HCT116 (cell line): ENCODE results near the gene TCF7. TPM values are rescaled to one million over a fixed set of nuclear protein-coding genes. Genes with fewer than 3 reads are reported as not detected.

Experiments
- ATAC-seq: fragments of 200-7000 bp; cut with Tn5 transposase; 2 replicates; pipeline ENCODE4 v1.9.1; 2020; ENCODE audit warnings: mild to moderate bottlenecking, moderate library complexity
- BruUV-seq: library from RNA; stranded (reverse); fragments of 400-500 nt; replicated peaks from 2 replicates; lab custom pipeline; 2021; lab: Mats Ljungman, UMichigan
- CTCF ChIA-PET: fragments of 300-600 bp; sonication (Branson Sonifier 250); formaldehyde crosslinking; loops from one replicate; lab custom pipeline; 2021; ENCODE audit warnings: antibody characterized with exemption; lab: Charles Lee
- POLR2A ChIA-PET: fragments of 300-600, 350-600 bp; sonication (Branson Sonifier 250); formaldehyde crosslinking; loops from one replicate; lab custom pipeline; 2021; ENCODE audit warnings: antibody characterized with exemption; lab: Charles Lee
- RAD21 ChIA-PET, 2 experiments: fragments of 300-600 bp; sonication (Branson Sonifier 250); formaldehyde crosslinking; loops; one replicate each; lab custom pipeline; 2023; ENCODE audit warnings: low total read pairs in 2 of 2; ENCODE audit not compliant: uncharacterized antibody in 2 of 2, unreplicated experiment in 2 of 2, low non-redundant PET in 1 of 2; lab: Charles Lee
- DNase-seq: peaks from one replicate; pipeline ENCODE4 v3.0.0-alpha.2; 2010; ENCODE audit warnings: low read depth, low spot score
- H2AFZ ChIP-seq: fragments of 200-600 bp; shearing (Covaris generic), sonication (generic); 2 replicates; pipeline ENCODE4 v1.6.1; 2017; ENCODE audit warnings: low read depth, mixed run types, mixed read lengths, antibody characterized with exemption, low read length; ENCODE audit not compliant: poor library complexity, severe bottlenecking
- H3K27ac ChIP-seq: 2 replicates; pipeline ENCODE4 v1.5.1; 2012; ENCODE audit warnings: low read depth, low read length
- H3K27me3 ChIP-seq: fragments of 200-600 bp; sonication (generic); 2 replicates; pipeline ENCODE4 v1.6.1; 2016; ENCODE audit warnings: mixed run types, low read length, mixed read lengths; ENCODE audit not compliant: insufficient read depth
- H3K36me3 ChIP-seq, 2 experiments: fragments of 200-500 bp in 1 of 2; fragments of 200-600 bp in 1 of 2; sonication (Bioruptor generic) in 1 of 2; sonication (generic) in 1 of 2; 2 replicates each; pipeline versions ENCODE4 v1.5.1 to v1.6.1; 2014 to 2016; ENCODE audit warnings: low read length in 2 of 2, inconsistent platforms in 1 of 2, mixed read lengths in 1 of 2, mixed run types in 1 of 2; ENCODE audit not compliant: insufficient read depth in 2 of 2, control insufficient read depth in 1 of 2
- H3K4me1 ChIP-seq, 2 experiments: fragments of 200-600 bp in 1 of 2; sonication (generic) in 1 of 2; 2 replicates each; pipeline versions ENCODE4 v1.5.1 to v1.6.1; 2012 to 2017; ENCODE audit warnings: low read length in 2 of 2, inconsistent platforms in 1 of 2, mild to moderate bottlenecking in 1 of 2, mixed read lengths in 1 of 2, mixed run types in 1 of 2, moderate library complexity in 1 of 2; ENCODE audit not compliant: insufficient read depth in 2 of 2, control insufficient read depth in 1 of 2
- H3K4me2 ChIP-seq: fragments of 200-600 bp; sonication (generic); 2 replicates; pipeline ENCODE4 v1.6.1; 2017; ENCODE audit warnings: mixed run types, low read length, mixed read lengths
- H3K4me3 ChIP-seq, 2 experiments: fragments of 200-600 bp in 1 of 2; sonication (generic) in 1 of 2; replicated peaks in 1 of 2; 2 replicates each; pipeline ENCODE4 v1.5.1; 2011 to 2016; ENCODE audit warnings: low read length in 2 of 2, control low read depth in 1 of 2, low read depth in 1 of 2, mild to moderate bottlenecking in 1 of 2, mixed read lengths in 1 of 2, mixed run types in 1 of 2
- H3K79me2 ChIP-seq: fragments of 200-600 bp; sonication (generic); 2 replicates; pipeline ENCODE4 v1.6.1; 2017; ENCODE audit warnings: mild to moderate bottlenecking, mixed run types, low read length, moderate library complexity, mixed read lengths; ENCODE audit not compliant: insufficient read depth
- H3K9ac ChIP-seq: fragments of 200-600 bp; sonication (generic); 2 replicates; pipeline ENCODE4 v1.6.1; 2016; ENCODE audit warnings: low read length, mixed read lengths
- H3K9me2 ChIP-seq: fragments of 200-600 bp; sonication (generic), shearing (Covaris generic); 2 replicates; pipeline ENCODE4 v1.6.1; 2017; ENCODE audit warnings: mixed run types, mild to moderate bottlenecking, moderate library complexity; ENCODE audit not compliant: insufficient read depth
- H3K9me3 ChIP-seq, 2 experiments: fragments of 200-500 bp in 1 of 2; fragments of 200-600 bp in 1 of 2; sonication (Bioruptor generic) in 1 of 2; sonication (generic) in 1 of 2; 2 replicates each; pipeline ENCODE4 v1.6.1; 2014 to 2017; ENCODE audit warnings: low read length in 2 of 2, mixed read lengths in 2 of 2, inconsistent platforms in 1 of 2, low read depth in 1 of 2, mild to moderate bottlenecking in 1 of 2, mixed run types in 1 of 2, moderate library complexity in 1 of 2; ENCODE audit not compliant: control insufficient read depth in 1 of 2, insufficient read depth in 1 of 2
- H4K20me1 ChIP-seq: fragments of 200-600 bp; sonication (generic), shearing (Covaris generic); 2 replicates; pipeline ENCODE4 v1.6.1; 2017; ENCODE audit warnings: mixed run types, mild to moderate bottlenecking, moderate library complexity; ENCODE audit not compliant: insufficient read depth
- CBX3 ChIP-seq: IDR thresholded peaks from 2 replicates; pipeline ENCODE4 v1.6.1; 2012; ENCODE audit warnings: low read depth
- CEBPB ChIP-seq: IDR thresholded peaks from 2 replicates; pipeline ENCODE4 v1.6.1; 2012; ENCODE audit warnings: low read depth
- ELF1 ChIP-seq: IDR thresholded peaks from 2 replicates; pipeline ENCODE4 v1.6.1; 2012; ENCODE audit warnings: low read depth, borderline replicate concordance
- EZH2 ChIP-seq: fragments of 200-600 bp; sonication (generic); IDR thresholded peaks from 2 replicates; pipeline ENCODE4 v1.6.1; 2017; ENCODE audit warnings: antibody characterized with exemption, mixed run types
- EZH2phosphoT487 ChIP-seq: fragments of 200-600 bp; IDR thresholded peaks from 2 replicates; pipeline ENCODE4 v1.6.1; 2018; ENCODE audit warnings: antibody characterized with exemption, borderline replicate concordance
- FOSL1 ChIP-seq: IDR thresholded peaks from 2 replicates; pipeline ENCODE4 v1.6.1; 2012; ENCODE audit warnings: low read depth
- JUND ChIP-seq: IDR thresholded peaks from 2 replicates; pipeline ENCODE4 v1.6.1; 2012
- POLR2A ChIP-seq: IDR thresholded peaks from 2 replicates; pipeline ENCODE4 v1.7.0; 2011; ENCODE audit warnings: borderline replicate concordance; ENCODE audit not compliant: insufficient read depth, insufficient read length; ENCODE audit errors: extremely low read depth
- POLR2AphosphoS5 ChIP-seq: IDR thresholded peaks from 2 replicates; pipeline ENCODE4 v1.6.1; 2011; ENCODE audit warnings: mild to moderate bottlenecking, low read depth, low read length, moderate library complexity
- RAD21 ChIP-seq: IDR thresholded peaks from 2 replicates; pipeline ENCODE4 v1.6.1; 2012; ENCODE audit warnings: low read depth, mild to moderate bottlenecking
- SIN3A ChIP-seq: IDR thresholded peaks from 2 replicates; pipeline ENCODE4 v1.6.1; 2012; ENCODE audit warnings: low read depth
- SRF ChIP-seq: IDR thresholded peaks from 2 replicates; pipeline ENCODE4 v1.6.1; 2012; ENCODE audit warnings: low read depth
- TCF7L2 ChIP-seq: IDR thresholded peaks from 2 replicates; pipeline ENCODE4 v1.7.0; 2011; ENCODE audit warnings: borderline replicate concordance, inconsistent platforms; ENCODE audit not compliant: insufficient read depth, insufficient read length; ENCODE audit errors: extremely low read depth
- YY1 ChIP-seq: IDR thresholded peaks from 2 replicates; pipeline ENCODE4 v1.6.1; 2011; ENCODE audit warnings: low read length, low read depth, moderate library complexity, mild to moderate bottlenecking; ENCODE audit not compliant: insufficient replicate concordance; ENCODE audit errors: extremely low read depth
- ZFX ChIP-seq: fragments of 450-650 bp; IDR thresholded peaks from 2 replicates; pipeline ENCODE4 v1.6.1; 2017
- ZNF274 ChIP-seq: fragments of 200-500 bp; sonication (Bioruptor generic); IDR thresholded peaks from 2 replicates; pipeline ENCODE4 v1.6.1; 2014; ENCODE audit warnings: mild to moderate bottlenecking, low read depth, low read length, inconsistent platforms
- intact Hi-C: fragments of 100-400 bp; cut with micrococcal nuclease; formaldehyde crosslinking; loops from 2 replicates; pipeline ENCODE4 v1.10.0; 2022
- total RNA-seq: library from RNA; stranded (reverse); gene quantifications from one replicate; pipeline ENCODE4 v1.2.1, GENCODE V29; 2021; ENCODE audit not compliant: unreplicated experiment
- TF ChIP-seq, protein P1 (sequence below), 3 experiments: fragments of 200-600 bp in 1 of 3; sonication (generic) in 1 of 3; IDR thresholded peaks in 2 of 3; conservative IDR thresholded peaks in 1 of 3; 2 replicates each; pipeline ENCODE4 v1.5.1; 2012 to 2017; ENCODE audit warnings: low read depth in 2 of 3, low read length in 2 of 3, antibody characterized with exemption in 1 of 3, borderline replicate concordance in 1 of 3, control low read depth in 1 of 3, mild to moderate bottlenecking in 1 of 3, mixed read lengths in 1 of 3, mixed run types in 1 of 3, moderate library complexity in 1 of 3; ENCODE audit not compliant: insufficient read depth in 1 of 3
- TF ChIP-seq, protein P2 (sequence below): IDR thresholded peaks from 2 replicates; pipeline ENCODE4 v1.6.1; 2012
- TF ChIP-seq, protein P3 (sequence below): IDR thresholded peaks from 2 replicates; pipeline ENCODE4 v1.6.1; 2011; ENCODE audit warnings: mild to moderate bottlenecking, low read length, moderate library complexity; ENCODE audit not compliant: insufficient replicate concordance; ENCODE audit errors: extremely low read depth
- TF ChIP-seq, protein P4 (sequence below): IDR thresholded peaks from 2 replicates; pipeline ENCODE4 v1.6.1; 2012

The TCF7 gene
- total RNA-seq, 1 experiment from 2014 or later = 17.8 TPM

DNA sequence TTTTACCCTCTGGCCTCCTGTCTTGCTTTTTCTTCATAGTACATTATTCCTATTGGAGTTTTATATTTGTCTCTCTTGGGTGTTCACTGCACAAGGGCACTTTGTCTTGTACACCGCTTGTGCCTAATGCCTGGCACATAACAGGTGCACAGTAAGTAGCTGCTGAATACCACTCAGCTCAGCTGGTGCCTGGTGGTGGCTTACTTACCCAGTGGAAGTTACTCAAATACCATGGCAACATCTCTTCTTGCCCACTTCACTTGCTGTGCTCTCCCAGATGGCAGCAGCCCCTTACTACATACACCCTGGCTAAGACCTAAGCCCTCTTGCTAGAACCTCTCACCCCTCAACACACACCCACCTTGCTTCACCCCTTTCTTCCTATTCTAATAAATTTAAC lies 73.6 kb downstream of the TCF7 start (continued):
- TF ChIP-seq, protein P1, sequence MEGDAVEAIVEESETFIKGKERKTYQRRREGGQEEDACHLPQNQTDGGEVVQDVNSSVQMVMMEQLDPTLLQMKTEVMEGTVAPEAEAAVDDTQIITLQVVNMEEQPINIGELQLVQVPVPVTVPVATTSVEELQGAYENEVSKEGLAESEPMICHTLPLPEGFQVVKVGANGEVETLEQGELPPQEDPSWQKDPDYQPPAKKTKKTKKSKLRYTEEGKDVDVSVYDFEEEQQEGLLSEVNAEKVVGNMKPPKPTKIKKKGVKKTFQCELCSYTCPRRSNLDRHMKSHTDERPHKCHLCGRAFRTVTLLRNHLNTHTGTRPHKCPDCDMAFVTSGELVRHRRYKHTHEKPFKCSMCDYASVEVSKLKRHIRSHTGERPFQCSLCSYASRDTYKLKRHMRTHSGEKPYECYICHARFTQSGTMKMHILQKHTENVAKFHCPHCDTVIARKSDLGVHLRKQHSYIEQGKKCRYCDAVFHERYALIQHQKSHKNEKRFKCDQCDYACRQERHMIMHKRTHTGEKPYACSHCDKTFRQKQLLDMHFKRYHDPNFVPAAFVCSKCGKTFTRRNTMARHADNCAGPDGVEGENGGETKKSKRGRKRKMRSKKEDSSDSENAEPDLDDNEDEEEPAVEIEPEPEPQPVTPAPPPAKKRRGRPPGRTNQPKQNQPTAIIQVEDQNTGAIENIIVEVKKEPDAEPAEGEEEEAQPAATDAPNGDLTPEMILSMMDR (IDR thresholded peaks at IDR 0.05 in 2 of 3, conservative IDR thresholded peaks at IDR 0.05 in 1 of 3; ENCODE audit: borderline replicate concordance in 1 of 3, insufficient read depth in 1 of 3, low read depth in 2 of 3, low read length in 2 of 3) = no peak
- TF ChIP-seq POLR2A = no peak
- TF ChIP-seq, protein P2, sequence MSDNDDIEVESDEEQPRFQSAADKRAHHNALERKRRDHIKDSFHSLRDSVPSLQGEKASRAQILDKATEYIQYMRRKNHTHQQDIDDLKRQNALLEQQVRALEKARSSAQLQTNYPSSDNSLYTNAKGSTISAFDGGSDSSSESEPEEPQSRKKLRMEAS = no peak
- no peak for TF ChIP-seq CBX3
- TF ChIP-seq, protein P3, sequence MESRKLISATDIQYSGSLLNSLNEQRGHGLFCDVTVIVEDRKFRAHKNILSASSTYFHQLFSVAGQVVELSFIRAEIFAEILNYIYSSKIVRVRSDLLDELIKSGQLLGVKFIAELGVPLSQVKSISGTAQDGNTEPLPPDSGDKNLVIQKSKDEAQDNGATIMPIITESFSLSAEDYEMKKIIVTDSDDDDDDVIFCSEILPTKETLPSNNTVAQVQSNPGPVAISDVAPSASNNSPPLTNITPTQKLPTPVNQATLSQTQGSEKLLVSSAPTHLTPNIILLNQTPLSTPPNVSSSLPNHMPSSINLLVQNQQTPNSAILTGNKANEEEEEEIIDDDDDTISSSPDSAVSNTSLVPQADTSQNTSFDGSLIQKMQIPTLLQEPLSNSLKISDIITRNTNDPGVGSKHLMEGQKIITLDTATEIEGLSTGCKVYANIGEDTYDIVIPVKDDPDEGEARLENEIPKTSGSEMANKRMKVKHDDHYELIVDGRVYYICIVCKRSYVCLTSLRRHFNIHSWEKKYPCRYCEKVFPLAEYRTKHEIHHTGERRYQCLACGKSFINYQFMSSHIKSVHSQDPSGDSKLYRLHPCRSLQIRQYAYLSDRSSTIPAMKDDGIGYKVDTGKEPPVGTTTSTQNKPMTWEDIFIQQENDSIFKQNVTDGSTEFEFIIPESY = no peak
- TF ChIP-seq EZH2 = no peak
- TF ChIP-seq JUND = no peak
- TF ChIP-seq RAD21 = no peak

DNA sequence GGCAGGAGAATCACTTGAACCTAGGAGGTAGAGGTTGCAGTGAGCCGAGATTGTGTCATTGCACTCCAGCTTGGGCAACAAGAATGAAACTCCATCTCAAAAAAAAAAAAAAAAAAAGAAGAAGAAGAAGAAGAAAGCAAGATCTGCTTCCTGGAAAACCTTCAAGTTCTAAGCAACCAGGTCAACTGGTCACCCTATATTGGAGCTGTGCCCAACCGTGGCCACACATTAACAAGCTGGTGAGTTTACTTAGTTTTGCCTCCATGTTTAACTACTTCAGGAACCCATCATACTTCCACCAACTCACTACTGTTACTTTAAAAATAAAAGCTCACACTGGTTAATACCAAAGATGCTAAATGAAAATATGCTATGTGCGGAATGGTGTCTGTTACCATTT lies 74.5 kb downstream of the TCF7 start:
- no peaks in the 10 kb centered on the region for H3K4me1 ChIP-seq
- no peaks in the 10 kb centered on the region for H3K36me3 ChIP-seq
- no peaks in the 10 kb centered on the region for H3K9me2 ChIP-seq
- no peaks in the 10 kb centered on the region for H3K27me3 ChIP-seq
- no peak overlapping the region for H3K27ac ChIP-seq
- no peak overlapping the region for H2AFZ ChIP-seq
- RAD21 ChIA-PET = interaction anchor here in 1 of 2 experiments (1.0 kb wide), 1 partner anchor 100 kb away, joined by 3 read pairs; no protein-coding TSS in a partner anchor
- POLR2A ChIA-PET = no interaction called here
- no peaks in the 10 kb centered on the region for H4K20me1 ChIP-seq
- no peaks in the 10 kb centered on the region for H3K9me3 ChIP-seq
- H3K4me2 ChIP-seq = no peak overlapping the region
- intact Hi-C loops = loop anchor here (10.0 kb wide), 1 partner anchor 396 kb away; no protein-coding TSS in a partner anchor
- no peak overlapping the region for H3K4me3 ChIP-seq
- BruUV-seq = no TSS peak
- CTCF ChIA-PET = interaction anchor here (1.9 kb wide), 1 partner anchor 102 kb away, joined by 6 read pairs; no protein-coding TSS in a partner anchor
- no peaks in the 10 kb centered on the region for H3K79me2 ChIP-seq
- ATAC-seq (no peak), DNase-seq (no peak)
- no peak for TF ChIP-seq EZH2
- no peak for TF ChIP-seq ZNF274
- TF ChIP-seq CEBPB = no peak
- no peak for TF ChIP-seq SIN3A
- TF ChIP-seq TCF7L2 = no peak
- TF ChIP-seq, protein P3 = no peak
- TF ChIP-seq CBX3 = no peak
- TF ChIP-seq FOSL1 = no peak
- TF ChIP-seq ELF1 = no peak
- TF ChIP-seq YY1 = no peak
- TF ChIP-seq, protein P4, sequence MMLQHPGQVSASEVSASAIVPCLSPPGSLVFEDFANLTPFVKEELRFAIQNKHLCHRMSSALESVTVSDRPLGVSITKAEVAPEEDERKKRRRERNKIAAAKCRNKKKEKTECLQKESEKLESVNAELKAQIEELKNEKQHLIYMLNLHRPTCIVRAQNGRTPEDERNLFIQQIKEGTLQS = no peak
- TF ChIP-seq POLR2AphosphoS5 = no peak
- no peak for TF ChIP-seq POLR2A
- no peak for TF ChIP-seq SRF
- no peak for TF ChIP-seq EZH2phosphoT487
- TF ChIP-seq ZFX = no peak
- TF ChIP-seq, protein P2 = no peak
- H3K9ac ChIP-seq = no peak overlapping the region
